Mucosa of stomach (tissue), 1 donor: Measurements from ENCODE around the gene PSMB9.
"Not testable (repeated sequence)": the region's sequence is repeated elsewhere in the genome, so short reads cannot be mapped to it uniquely, and the experiment has no call there.

ENCODE experiments used
- H3K27me3 ChIP-seq: one replicate; pipeline ENCODE4 v1.7.0; 2013; ENCODE audit warnings: mild to moderate bottlenecking, low read length; ENCODE audit not compliant: control insufficient read depth, insufficient read depth
- H3K36me3 ChIP-seq: one replicate; pipeline ENCODE4 v1.7.0; 2013; ENCODE audit warnings: low read length; ENCODE audit not compliant: control insufficient read depth, insufficient read depth
- H3K4me1 ChIP-seq: one replicate; pipeline ENCODE4 v1.7.0; 2013; ENCODE audit warnings: mild to moderate bottlenecking, low read length; ENCODE audit not compliant: control insufficient read depth, insufficient read depth
- H3K4me3 ChIP-seq: one replicate; pipeline ENCODE4 v1.7.0; 2013; ENCODE audit warnings: low read length
- H3K9ac ChIP-seq: one replicate; pipeline ENCODE4 v1.7.0; 2013; ENCODE audit warnings: mild to moderate bottlenecking, low read length, moderate library complexity
- H3K9me3 ChIP-seq: one replicate; pipeline ENCODE4 v1.7.0; 2013; ENCODE audit warnings: mild to moderate bottlenecking, low read length, moderate library complexity; ENCODE audit not compliant: control insufficient read depth
- donor health status: Pancreatic carcinoma.

PSMB9 gene

DNA sequence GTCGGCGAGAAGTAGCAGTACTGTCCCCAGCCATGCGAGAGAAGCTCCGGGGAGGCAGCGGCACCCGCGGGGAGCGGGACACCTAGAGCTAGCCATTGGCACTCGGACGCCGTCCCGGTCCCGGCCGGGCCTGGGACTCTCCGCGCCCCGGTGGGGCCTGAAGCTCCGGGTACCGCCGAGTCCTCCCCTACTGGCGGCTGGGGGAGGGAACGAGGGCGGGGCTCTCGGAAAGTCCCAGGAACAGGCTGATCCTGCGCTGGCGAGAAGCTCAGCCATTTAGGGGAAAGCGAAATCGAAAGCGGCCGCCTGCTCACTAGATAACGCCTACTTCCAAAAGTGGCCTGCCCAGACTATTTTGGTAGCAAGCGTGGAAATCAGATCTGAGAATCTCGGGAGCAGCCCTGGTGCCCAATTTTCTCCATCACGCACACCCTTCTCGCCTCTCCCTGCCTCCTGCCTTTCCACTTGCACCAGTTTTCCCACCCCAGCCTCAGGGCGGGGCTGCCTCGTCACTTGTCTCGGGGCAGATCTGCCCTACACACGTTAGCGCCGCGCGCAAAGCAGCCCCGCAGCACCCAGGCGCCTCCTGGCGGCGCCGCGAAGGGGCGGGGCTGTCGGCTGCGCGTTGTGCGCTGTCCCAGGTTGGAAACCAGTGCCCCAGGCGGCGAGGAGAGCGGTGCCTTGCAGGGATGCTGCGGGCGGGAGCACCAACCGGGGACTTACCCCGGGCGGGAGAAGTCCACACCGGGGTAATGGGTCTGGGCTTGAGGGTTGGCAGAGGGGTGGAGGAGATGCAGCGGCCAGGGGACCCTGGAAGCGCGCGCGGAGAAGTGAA lies at the start of gene PSMB9, which contains the start of gene TAP1:
PSMB9 (plus strand) TSS at position 652 of the 835 bp plus-strand sequence; CDS start at position 690, 38 bp downstream.
TAP1 (minus strand) TSS at position 164 of the 835 bp plus-strand sequence; CDS start at position 96, 68 bp downstream.
- no peaks in the 10 kb centered on the region for H3K27me3 ChIP-seq
- peaks cover 18% of the 10 kb centered on the region for H3K36me3 ChIP-seq
- no peaks in the 10 kb centered on the region for H3K9me3 ChIP-seq
- peak within 1 kb of the TSS; percentile 94 for H3K9ac ChIP-seq
- peak within 1 kb of the TSS; percentile 92 for H3K4me3 ChIP-seq
- H3K4me1 ChIP-seq, result peaks cover 22% of the 10 kb centered on the region

- H3K9ac ChIP-seq, H3K36me3 ChIP-seq, H3K4me3 ChIP-seq, H3K4me1 ChIP-seq, H3K9me3 ChIP-seq: not testable (repeated sequence)
- peaks cover 11% of the 10 kb centered on the region for H3K27me3 ChIP-seq
Observed at GRCh38 chr6:32805404-32805803, 48.6 kb upstream of the PSMB9 start.

DNA sequence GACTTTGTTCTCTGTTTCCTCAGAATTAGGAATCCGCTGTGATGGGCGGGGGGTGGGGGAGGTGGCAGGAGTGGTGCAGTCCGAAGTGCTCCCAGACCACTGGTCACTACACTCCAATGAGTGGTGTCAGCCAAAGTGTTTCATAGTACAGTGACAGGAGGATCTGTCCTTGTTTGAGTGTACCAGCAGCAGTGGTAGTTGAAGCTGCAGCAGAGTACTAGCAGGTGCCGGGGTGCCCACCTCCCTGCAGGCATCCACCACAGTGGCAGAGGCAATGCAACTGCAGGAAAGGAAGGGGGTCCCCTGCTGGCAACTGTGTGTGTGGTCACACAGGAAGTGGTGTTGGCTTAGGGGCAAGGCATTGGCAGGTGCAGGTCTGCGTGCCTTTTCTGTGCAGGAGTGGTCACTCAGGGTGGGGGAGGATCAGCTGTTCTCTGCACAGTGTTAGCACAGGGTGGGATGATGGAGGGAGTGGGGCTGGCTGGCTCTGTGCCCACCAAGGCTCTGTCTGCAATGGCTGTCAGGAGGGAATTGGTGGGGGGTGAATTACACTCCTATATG lies 46.9 kb upstream of the PSMB9 start:
- Histone ChIP-seq H3K36me3 (no peaks in the 10 kb centered on the region), H3K4me1 (no peaks in the 10 kb centered on the region), H3K9ac (no peak overlapping the region), H3K27me3 (peaks cover 7% of the 10 kb centered on the region), H3K4me3 (no peak overlapping the region), H3K9me3 (no peaks in the 10 kb centered on the region)

DNA sequence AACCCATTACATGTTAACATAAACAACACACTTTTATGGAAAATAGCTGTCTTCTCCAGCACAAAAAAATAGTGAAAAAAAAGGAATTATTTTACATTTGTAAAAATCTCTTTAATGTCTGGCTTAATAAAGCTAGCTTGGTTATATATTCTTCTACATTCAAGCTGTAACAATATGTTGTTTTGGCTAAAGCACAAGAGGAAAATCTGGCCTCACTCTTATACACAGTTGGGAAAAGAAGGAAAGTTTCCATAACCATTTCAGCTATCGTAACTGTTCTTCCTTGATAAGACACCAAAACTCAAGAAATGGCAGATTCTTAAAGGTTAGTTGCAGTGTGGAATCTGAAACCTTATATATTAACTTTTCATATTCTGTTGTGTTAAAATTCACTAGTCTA lies 44.8 kb upstream of the PSMB9 start:
- H3K4me1 ChIP-seq, result no peaks in the 10 kb centered on the region
- H3K36me3 ChIP-seq, result no peaks in the 10 kb centered on the region
- no peak overlapping the region for H3K4me3 ChIP-seq
- no peak overlapping the region for H3K9ac ChIP-seq
- H3K9me3 ChIP-seq, result no peaks in the 10 kb centered on the region
- H3K27me3 ChIP-seq, result peaks cover 7% of the 10 kb centered on the region

- H3K4me3 ChIP-seq, result no peak overlapping the region
- H3K4me1 ChIP-seq, result no peaks in the 10 kb centered on the region
- H3K27me3 ChIP-seq, result no peaks in the 10 kb centered on the region
- H3K9me3 ChIP-seq, result no peaks in the 10 kb centered on the region
- H3K9ac ChIP-seq, result no peak overlapping the region
- no peaks in the 10 kb centered on the region for H3K36me3 ChIP-seq
Observed at GRCh38 chr6:32814145-32814544, 39.8 kb upstream of the PSMB9 start.

- H3K4me1 ChIP-seq, result no peaks in the 10 kb centered on the region
- no peaks in the 10 kb centered on the region for H3K9me3 ChIP-seq
- H3K27me3 ChIP-seq, result no peaks in the 10 kb centered on the region
- H3K36me3 ChIP-seq, result no peaks in the 10 kb centered on the region
- no peak overlapping the region for H3K4me3 ChIP-seq
- H3K9ac ChIP-seq, result no peak overlapping the region
Observed at GRCh38 chr6:32815115-32815514, 38.9 kb upstream of the PSMB9 start.

GRCh38 chr6:32815996-32816395 lies 38.0 kb upstream of the PSMB9 start:
- Histone ChIP-seq H3K4me3 (no peak overlapping the region), H3K9me3 (no peaks in the 10 kb centered on the region), H3K36me3 (no peaks in the 10 kb centered on the region), H3K27me3 (no peaks in the 10 kb centered on the region), H3K9ac (no peak overlapping the region), H3K4me1 (no peaks in the 10 kb centered on the region)

- Histone ChIP-seq H3K4me1 (no peaks in the 10 kb centered on the region), H3K36me3 (no peaks in the 10 kb centered on the region), H3K4me3 (no peak within 1 kb of the TSS), H3K9ac (no peak within 1 kb of the TSS), H3K27me3 (no peaks in the 10 kb centered on the region), H3K9me3 (no peaks in the 10 kb centered on the region)
Observed at GRCh38 chr6:32816746-32817204, 37.2 kb upstream of the PSMB9 start, which contains the start of gene HLA-DOB. TSS of gene HLA-DOB (minus strand) at chr6:32817002. CDS start at chr6:32816951, 51 bp downstream.

GRCh38 chr6:32818867-32819266 lies 35.1 kb upstream of the PSMB9 start:
- Histone ChIP-seq H3K9ac (no peak overlapping the region), H3K27me3 (no peaks in the 10 kb centered on the region), H3K4me3 (no peak overlapping the region), H3K36me3 (no peaks in the 10 kb centered on the region), H3K9me3 (no peaks in the 10 kb centered on the region), H3K4me1 (no peaks in the 10 kb centered on the region)

DNA sequence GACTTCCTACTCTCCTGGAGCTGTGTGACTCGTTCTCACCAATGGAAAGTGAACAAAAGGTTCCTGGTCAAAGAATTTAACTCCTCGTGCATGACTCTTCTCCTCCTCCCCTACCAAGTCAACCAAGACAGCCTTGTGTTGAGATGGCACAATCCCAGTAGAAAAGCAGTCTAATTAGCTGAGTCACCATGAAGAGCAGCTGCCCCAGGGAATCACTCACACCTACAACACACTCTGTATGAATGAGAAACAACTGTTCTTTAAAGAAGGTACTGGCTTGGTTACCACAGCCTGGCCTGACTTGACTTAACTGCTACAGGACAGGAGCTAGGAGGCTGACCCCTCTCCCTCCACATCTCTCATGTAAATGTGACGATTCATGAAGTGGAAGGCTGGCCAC lies 34.3 kb upstream of the PSMB9 start:
- no peak overlapping the region for H3K9ac ChIP-seq
- H3K27me3 ChIP-seq, result no peaks in the 10 kb centered on the region
- no peaks in the 10 kb centered on the region for H3K4me1 ChIP-seq
- H3K4me3 ChIP-seq, result no peak overlapping the region
- no peaks in the 10 kb centered on the region for H3K9me3 ChIP-seq
- no peaks in the 10 kb centered on the region for H3K36me3 ChIP-seq

- Histone ChIP-seq H3K9me3 (no peaks in the 10 kb centered on the region), H3K4me1 (peaks cover 5% of the 10 kb centered on the region), H3K36me3 (no peaks in the 10 kb centered on the region), H3K9ac (no peak overlapping the region), H3K27me3 (no peaks in the 10 kb centered on the region), H3K4me3 (no peak overlapping the region)
Observed at GRCh38 chr6:32825966-32826365, 28.0 kb upstream of the PSMB9 start.

DNA sequence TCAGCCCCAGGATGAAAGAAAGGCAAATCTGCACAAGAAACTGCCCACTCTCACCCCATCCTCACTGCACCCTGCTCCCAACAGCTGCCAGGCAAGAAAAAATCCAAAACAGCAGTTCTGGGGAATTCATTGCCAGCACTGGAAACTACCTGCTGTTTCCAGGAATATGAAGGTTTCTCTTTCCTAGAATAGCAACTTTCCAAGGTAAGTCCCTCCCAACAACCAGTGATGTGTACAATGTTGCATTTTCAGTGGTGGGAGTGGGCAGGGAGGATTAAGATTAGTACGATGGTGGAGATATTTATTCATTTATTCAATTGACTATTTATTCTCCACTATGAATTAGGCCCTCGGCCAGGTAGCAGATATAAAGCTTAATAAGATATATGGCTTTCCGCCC lies 27.0 kb upstream of the PSMB9 start:
- Histone ChIP-seq H3K9ac (no peak overlapping the region), H3K27me3 (no peaks in the 10 kb centered on the region), H3K4me1 (peaks cover 5% of the 10 kb centered on the region), H3K9me3 (no peaks in the 10 kb centered on the region), H3K36me3 (no peaks in the 10 kb centered on the region), H3K4me3 (no peak overlapping the region)
